NCI-H146 treated with DMSO at 0.1 percent for 48 hours (cell line): ENCODE results near the gene GJC2.
"Not testable (repeated sequence)": the region's sequence is repeated elsewhere in the genome, so short reads cannot be mapped to it uniquely, and the experiment has no call there.

ENCODE experiments used
- DNase-seq: peaks from one replicate; lab custom pipeline; 2025; ENCODE audit not compliant: unreplicated experiment; lab: John Stamatoyannopoulos, UW

GJC2 gene

GRCh38 chr1:228184152-228184551 is 34.4 kb downstream of the GJC2 start:
- no peak for DNase-seq

GRCh38 chr1:228185641-228185965 is 35.9 kb downstream of the GJC2 start:
- no peak for DNase-seq

- not testable (repeated sequence) for DNase-seq
Observed at GRCh38 chr1:228188249-228188648, 38.5 kb downstream of the GJC2 start.

GRCh38 chr1:228190182-228190581 is 40.5 kb downstream of the GJC2 start:
- no peak for DNase-seq

DNA sequence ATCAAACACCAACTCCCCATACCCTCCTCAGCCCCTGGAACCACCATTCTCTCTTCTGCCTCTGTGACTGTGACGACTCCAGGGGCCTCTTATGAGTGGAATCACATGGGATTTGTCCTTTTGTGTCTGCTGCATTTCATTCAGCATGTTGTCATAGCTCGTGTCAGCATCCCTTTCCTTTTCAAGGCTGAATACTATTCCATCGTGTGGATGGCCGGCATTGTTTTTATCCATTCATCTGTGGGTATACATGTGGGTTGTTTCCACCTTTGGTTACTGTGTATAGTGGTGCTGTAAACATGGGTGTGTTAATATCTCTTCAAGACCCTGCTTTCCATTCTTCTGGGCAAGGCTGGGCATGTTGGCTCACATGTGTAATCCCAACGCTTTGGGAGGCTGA is 41.0 kb downstream of the GJC2 start:
- DNase-seq, result no peak

DNA sequence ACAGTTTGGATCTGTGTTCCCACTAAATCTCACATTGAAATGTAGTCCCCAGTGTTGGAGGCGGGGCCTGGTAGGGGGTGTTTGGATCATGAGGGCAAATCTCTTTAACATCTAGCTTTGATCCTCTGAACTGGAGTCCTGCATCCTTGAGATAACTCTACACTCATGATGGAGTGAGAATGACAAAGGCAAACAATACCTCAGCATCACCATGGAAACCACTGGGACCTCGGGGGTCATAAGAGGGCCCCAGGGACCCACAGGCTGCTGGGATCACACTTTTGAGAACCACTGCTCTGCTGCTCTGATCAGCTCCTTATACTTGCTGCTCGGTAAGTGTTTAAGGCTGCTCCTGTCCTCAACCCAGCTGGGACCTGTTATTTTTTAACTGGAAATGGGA is 44.7 kb downstream of the GJC2 start:
- no peak for DNase-seq

DNA sequence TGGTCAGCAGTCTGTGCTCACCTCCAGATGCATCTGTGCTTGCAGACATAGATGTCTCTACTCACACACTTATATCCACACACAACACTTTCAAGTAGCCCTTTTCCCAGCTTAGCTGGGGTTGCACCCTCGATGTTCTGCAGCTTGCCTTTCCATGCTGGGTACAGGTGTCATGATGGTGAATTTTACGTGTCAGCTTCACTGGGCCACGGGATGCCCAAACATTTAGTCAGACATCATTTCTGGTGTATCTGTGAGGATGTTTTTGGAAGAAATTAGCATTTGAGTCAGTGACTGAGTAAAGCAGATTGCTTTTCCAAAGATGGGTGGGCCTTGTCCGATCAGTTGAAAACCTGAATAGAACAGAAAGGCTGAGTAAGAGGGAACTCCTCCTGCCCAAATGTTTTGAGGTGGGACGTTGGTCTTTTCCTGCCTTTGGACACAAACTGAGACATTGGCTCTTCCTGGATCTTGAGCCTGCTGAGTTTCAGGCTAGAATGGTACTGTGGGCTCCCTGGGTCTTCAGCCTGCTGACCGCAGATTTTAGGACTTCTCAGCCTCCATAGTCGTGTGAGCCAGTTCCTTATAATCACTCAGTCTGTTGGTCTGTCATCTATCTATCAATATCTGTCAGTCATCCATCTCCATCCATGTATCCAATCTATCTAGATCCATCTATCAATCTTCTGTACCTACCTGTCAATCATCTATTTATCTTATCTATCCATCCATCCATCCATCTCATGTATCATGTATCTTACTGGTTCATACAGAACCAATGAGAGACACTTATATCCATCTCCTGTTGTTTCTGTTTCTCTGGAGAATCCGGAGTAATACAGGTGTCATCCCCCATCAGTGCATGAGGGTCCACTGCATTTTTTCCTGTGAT is 45.4 kb downstream of the GJC2 start:
- no peak for DNase-seq

GRCh38 chr1:228197555-228198147 is 47.9 kb downstream of the GJC2 start:
- DNase-seq, result no peak

DNA sequence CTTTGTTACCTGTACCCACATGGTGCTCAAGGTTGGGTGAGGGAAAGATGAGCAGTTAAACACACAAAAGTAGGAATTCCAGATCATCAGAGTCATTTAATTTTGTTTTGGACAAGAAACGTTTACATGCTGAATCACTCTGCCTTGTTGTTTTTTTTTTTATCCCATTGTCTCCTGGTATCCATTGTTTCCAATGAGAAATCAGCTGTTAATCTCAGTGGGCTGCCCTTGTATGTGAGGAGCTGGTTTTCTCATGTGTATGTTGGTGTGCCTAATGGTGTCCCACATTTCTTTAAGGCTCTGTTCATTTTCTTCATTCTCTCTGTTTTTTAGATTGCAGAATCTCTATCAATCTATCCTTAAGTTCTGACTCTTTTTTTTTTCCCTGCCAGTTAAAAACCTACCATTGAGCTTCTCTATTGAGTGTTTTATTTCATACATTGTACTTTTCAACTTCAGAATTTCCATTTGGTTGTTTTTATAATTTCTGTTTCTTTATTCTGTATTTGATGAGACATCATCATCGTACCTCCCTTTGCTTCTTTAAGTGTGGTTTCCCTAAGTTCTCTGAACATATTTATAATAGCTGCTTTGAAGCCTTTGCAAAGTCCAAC is 49.4 kb downstream of the GJC2 start:
- DNase-seq, result no peak

DNA sequence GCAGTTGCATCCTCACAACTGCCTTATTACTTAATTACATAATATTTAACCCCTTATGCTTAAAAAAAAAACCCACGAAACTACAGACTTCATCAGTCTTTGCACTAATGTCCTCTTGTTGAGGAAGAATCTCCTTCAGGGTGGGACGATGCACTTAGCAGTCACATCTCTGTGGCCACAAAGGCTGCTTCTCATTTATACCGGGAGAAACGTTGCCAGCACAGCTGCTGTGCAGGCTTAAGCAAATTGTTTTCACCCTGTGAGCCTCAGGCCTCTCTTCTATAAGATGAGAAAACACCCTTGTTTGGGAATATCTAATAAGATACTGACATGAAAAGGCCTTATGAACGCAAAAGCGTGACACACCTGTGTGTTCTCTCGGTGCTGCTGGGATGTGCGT is 55.2 kb downstream of the GJC2 start:
- no peak for DNase-seq

GRCh38 chr1:228205526-228206436 is 56.1 kb downstream of the GJC2 start:
- DNase-seq, result no peak

- DNase-seq, result no peak
Observed at GRCh38 chr1:228206582-228207351, 57.0 kb downstream of the GJC2 start.

DNA sequence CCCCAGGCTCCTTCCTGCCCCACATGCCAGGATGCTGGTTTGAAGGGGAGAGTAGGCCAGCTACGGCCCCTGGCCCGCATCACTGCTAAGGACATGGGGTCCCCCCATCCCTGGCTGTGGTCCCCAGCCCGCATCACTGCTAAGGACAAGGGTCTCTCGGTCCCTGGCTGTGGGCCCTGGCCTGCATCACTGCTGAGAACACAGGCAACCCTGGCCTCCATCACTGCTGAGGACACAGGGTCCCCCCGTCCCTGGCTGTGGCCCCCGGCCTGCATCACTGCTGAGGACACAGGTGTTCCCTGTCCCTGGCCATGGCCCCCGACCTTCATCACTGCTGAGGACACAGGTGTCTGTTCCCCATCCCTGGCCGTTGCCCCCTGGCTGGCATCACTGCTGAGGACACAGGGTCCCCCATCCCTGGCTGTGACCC is 57.7 kb downstream of the GJC2 start:
- no peak for DNase-seq

DNA sequence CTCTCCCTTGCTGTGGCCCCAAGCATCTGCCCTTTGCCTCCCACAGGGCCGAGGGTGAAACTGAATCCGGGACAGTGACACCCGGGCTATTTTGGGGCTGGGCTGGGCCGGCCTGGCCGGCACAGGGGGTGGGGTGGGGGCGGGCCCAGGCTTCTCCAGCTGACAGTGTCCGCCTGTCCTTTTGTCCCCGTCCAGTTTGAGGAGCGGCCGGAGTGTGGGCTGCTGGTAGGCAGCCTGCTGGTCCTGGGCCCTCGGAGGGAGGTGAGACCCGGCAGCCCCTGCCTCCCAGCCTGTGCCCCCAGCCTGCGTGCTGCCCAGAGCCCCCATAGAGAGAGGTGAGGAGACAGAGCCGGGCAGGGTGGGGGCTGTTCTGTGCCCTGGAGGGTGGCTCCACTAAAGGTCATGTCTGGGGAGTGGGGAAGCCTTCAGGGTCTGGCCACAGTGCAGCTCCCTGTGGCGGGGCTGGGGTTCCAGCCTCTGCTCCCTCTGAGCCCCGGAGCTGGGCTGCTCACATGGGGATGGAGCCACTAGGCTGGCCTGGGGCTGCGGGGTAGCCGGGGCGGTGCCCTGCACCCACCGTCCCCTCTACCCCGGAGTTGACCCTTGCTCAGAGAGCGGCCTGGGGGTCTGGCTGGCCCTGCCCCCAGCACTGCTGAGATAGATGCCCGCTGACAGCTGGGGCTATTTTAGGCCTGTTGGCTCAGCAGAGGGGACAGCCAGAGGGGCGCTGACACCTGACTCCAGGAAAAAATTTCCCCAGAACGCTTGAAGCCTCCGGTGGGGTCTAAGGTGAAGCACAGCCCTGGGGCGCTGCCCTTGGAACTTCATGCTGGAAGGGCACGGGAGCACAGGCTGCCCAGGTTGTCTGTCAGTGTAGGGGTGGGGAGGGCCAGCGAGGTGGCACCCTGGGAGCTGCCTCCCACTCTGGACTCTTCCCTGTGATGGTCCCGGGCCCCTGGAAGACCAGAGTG is 58.4 kb downstream of the GJC2 start, which contains the start of gene OBSCN:
TSS of gene OBSCN (plus strand) at position 194 of the 971 bp plus-strand sequence. CDS start 3,740 bp downstream, outside the sequence.
- no peak for DNase-seq

GRCh38 chr1:228208831-228209551 is 59.3 kb downstream of the GJC2 start:
- no peak for DNase-seq
